K562 (cell line): ENCODE data around the gene SH3BGR. TPM values are rescaled to one million over a fixed set of nuclear protein-coding genes. Genes with fewer than 3 reads are reported as not detected.

Experiments
- BRD9 ChIP-seq: fragments of 450-650 bp; IDR thresholded peaks from 2 replicates; pipeline ENCODE4 v1.6.1; 2018; ENCODE audit warnings: low read depth; ENCODE audit not compliant: partially characterized antibody
- ESRRA ChIP-seq: fragments of 450-650 bp; IDR thresholded peaks from 2 replicates; pipeline ENCODE4 v1.6.1; 2014; ENCODE audit warnings: low read depth, mild to moderate bottlenecking, moderate library complexity, borderline replicate concordance
- FOSL1 ChIP-seq: fragments of 200-800 bp; sonication (Bioruptor generic); conservative IDR thresholded peaks from 2 replicates; pipeline ENCODE4 v1.6.1; 2016; ENCODE audit warnings: missing genetic modification characterization, missing compliant biosample characterization
- HMBOX1 ChIP-seq: sonication (generic); IDR thresholded peaks from 2 replicates; pipeline ENCODE4 v1.6.1; 2016
- KAT8 ChIP-seq: fragments of 450-650 bp; IDR thresholded peaks from 2 replicates; pipeline ENCODE4 v1.6.1; 2016; ENCODE audit warnings: low read depth, mild to moderate bottlenecking
- KLF10 ChIP-seq: fragments of 250-450 bp; sonication (Bioruptor Pico); IDR thresholded peaks from 2 replicates; pipeline ENCODE4 v1.6.1; 2021; ENCODE audit warnings: matching md5 sums
- KLF16 ChIP-seq: IDR thresholded peaks from 2 replicates; pipeline ENCODE4 v1.6.1; 2016; ENCODE audit warnings: antibody characterized with exemption
- MNT ChIP-seq, 2 experiments: fragments of 450-650 bp; conservative IDR thresholded peaks; 2 replicates each; pipeline ENCODE4 v1.6.1; 2017; ENCODE audit warnings: mild to moderate bottlenecking in 2 of 2, moderate library complexity in 2 of 2
- NRF1 ChIP-seq, 2 experiments: fragments of 450-650 bp; IDR thresholded peaks in 1 of 2; conservative IDR thresholded peaks in 1 of 2; 2 replicates each; pipeline ENCODE4 v1.6.1; 2014; ENCODE audit warnings: mild to moderate bottlenecking in 2 of 2
- NUFIP1 ChIP-seq: fragments of 450-650 bp; IDR thresholded peaks from 2 replicates; pipeline ENCODE4 v1.6.1; 2018; ENCODE audit not compliant: partially characterized antibody
- SNIP1 ChIP-seq: fragments of 450-650 bp; IDR thresholded peaks from 2 replicates; pipeline ENCODE4 v1.7.1; 2017; ENCODE audit warnings: low read depth, mild to moderate bottlenecking
- ZNF41 ChIP-seq: fragments of 250-450 bp; sonication (Bioruptor Pico); conservative IDR thresholded peaks from 2 replicates; pipeline ENCODE4 v1.4.0; 2020; ENCODE audit warnings: mild to moderate bottlenecking
- ZNF436 ChIP-seq: fragments of 250-450, 450-650 bp; sonication (Bioruptor Pico); formaldehyde crosslinking; IDR thresholded peaks from 2 replicates; pipeline ENCODE4 v1.7.0; 2020; ENCODE audit warnings: mild to moderate bottlenecking
- polyA plus RNA-seq, 8 experiments: library from polyadenylated mRNA; depleted of rRNA in 4 of 8; stranded (reverse) in 5 of 8; unstranded in 3 of 8; fragments of >200 nt; fragmentation: Nextera tagmentation in 2 of 8; fragmentation: Illumina TruSeq in 1 of 8; extraction: Ambion mirVana in 2 of 8; extraction: Trizol in 1 of 8; gene quantifications; 2 replicates each; pipeline versions ENCODE4 v1.2.1 to v1.2.3, GENCODE V29; 2011 to 2014; ENCODE audit warnings: inconsistent platforms in 1 of 8, missing spikeins in 1 of 8
- total RNA-seq, 7 experiments: library from RNA; depleted of rRNA in 6 of 7; stranded (reverse); fragments of >200 nt in 6 of 7; fragmentation: Illumina TruSeq in 2 of 7; extraction: Trizol in 2 of 7; gene quantifications; 2 replicates each; pipeline versions ENCODE4 v1.2.1 to v1.2.3, GENCODE V29; 2011 to 2021; ENCODE audit warnings: low replicate concordance in 1 of 7
- TF ChIP-seq, protein P1 (sequence below), 2 experiments: fragments of 450-650 bp; formaldehyde crosslinking in 1 of 2; IDR thresholded peaks; 2 replicates each; pipeline versions ENCODE4 v1.4.0 to v1.6.1; 2014 to 2020; ENCODE audit warnings: mild to moderate bottlenecking in 2 of 2, borderline replicate concordance in 1 of 2, low read depth in 1 of 2
- TF ChIP-seq, protein P2 (sequence below): sonication (generic); formaldehyde crosslinking; IDR thresholded peaks from 2 replicates; pipeline ENCODE4 v1.9.0; 2022; ENCODE audit warnings: mild to moderate bottlenecking, missing genetic modification reagents

SH3BGR gene
- total and polyA plus RNA-seq, 9 of the 15 experiments (the other 6 are each of a cell fraction or from before 2014, with no cell fraction given) = 6.6 to 42.9 (median 25.6) TPM

DNA sequence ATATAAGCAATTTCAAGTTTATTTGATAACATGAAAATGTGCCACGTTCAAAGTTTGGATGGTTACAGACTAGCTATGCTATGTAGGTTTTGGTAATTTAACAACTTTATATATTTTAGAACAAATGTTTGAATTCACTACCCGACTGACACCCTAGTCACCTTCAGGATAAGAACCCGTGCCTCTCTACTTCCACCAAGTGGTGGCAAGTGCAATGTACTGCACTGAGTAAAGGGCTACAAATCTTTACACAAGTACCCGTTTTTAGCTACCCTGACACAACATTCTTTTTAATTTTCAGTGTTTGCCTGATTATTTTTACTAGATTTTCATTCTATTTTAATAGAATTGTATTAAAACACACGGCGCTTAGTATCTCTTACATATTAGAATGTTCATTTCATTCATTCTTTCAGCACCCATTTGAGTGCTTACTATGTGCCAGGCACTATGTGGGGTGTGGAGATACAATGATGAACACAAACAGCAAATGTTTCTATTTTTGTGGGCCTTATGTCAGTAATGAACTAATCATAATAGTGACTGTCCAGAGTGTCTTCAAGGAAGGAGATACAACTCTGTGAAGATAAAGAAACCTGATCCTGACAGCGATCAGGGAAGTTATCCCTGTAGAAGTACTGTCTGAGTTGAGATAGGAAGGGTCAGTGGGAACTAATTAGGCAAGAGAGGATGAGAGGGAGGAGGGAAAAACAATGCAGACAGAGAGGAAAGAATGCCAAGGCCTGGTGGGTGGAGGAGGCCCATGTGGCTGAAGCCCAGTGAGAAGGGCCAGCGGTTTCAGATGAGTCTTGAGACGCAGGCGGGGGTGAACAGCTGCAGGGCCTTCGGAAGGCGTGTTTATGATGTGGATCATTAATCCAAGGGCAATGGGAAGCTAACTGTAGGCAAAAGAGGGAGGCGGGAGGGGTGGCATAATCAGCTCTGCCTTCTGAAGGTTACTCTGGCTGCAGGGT, 10.0 kb upstream of the SH3BGR start (continued):
- TF ChIP-seq HMBOX1 = peak; percentile 66
- TF ChIP-seq KAT8 = no peak
- TF ChIP-seq SNIP1 = no peak
- TF ChIP-seq MNT (conservative IDR thresholded peaks at IDR 0.05) = 0 out of 4 replicates have a peak, but pooled peaks of 1 of the 2 experiments have one; percentile 26
- TF ChIP-seq KLF16 = peak; percentile 68; the same call in 1 of the 2 replicates
- TF ChIP-seq ZNF41 = no peak
- TF ChIP-seq, protein P1, sequence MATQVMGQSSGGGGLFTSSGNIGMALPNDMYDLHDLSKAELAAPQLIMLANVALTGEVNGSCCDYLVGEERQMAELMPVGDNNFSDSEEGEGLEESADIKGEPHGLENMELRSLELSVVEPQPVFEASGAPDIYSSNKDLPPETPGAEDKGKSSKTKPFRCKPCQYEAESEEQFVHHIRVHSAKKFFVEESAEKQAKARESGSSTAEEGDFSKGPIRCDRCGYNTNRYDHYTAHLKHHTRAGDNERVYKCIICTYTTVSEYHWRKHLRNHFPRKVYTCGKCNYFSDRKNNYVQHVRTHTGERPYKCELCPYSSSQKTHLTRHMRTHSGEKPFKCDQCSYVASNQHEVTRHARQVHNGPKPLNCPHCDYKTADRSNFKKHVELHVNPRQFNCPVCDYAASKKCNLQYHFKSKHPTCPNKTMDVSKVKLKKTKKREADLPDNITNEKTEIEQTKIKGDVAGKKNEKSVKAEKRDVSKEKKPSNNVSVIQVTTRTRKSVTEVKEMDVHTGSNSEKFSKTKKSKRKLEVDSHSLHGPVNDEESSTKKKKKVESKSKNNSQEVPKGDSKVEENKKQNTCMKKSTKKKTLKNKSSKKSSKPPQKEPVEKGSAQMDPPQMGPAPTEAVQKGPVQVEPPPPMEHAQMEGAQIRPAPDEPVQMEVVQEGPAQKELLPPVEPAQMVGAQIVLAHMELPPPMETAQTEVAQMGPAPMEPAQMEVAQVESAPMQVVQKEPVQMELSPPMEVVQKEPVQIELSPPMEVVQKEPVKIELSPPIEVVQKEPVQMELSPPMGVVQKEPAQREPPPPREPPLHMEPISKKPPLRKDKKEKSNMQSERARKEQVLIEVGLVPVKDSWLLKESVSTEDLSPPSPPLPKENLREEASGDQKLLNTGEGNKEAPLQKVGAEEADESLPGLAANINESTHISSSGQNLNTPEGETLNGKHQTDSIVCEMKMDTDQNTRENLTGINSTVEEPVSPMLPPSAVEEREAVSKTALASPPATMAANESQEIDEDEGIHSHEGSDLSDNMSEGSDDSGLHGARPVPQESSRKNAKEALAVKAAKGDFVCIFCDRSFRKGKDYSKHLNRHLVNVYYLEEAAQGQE (IDR thresholded peaks at IDR 0.05; ENCODE audit: borderline replicate concordance) = peak; percentile 82; the same call in 1 of the 2 replicates
- TF ChIP-seq, protein P1 (CRISPR knock-in tag; IDR thresholded peaks at IDR 0.05; ENCODE audit: low read depth) = no peak
- no peak for TF ChIP-seq NUFIP1
- TF ChIP-seq ESRRA = peak; percentile 37; the same call in 1 of the 2 replicates
- TF ChIP-seq BRD9 = peak; percentile 68
- TF ChIP-seq, protein P2, sequence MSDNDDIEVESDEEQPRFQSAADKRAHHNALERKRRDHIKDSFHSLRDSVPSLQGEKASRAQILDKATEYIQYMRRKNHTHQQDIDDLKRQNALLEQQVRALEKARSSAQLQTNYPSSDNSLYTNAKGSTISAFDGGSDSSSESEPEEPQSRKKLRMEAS = no peak
- no peak for TF ChIP-seq KLF10 (CRISPR knock-in tag)
- peak; percentile 46; the same call in 1 of the 2 replicates for TF ChIP-seq FOSL1 (tag)
- no peak for TF ChIP-seq ZNF436 (CRISPR knock-in tag)
- TF ChIP-seq NRF1 (conservative IDR thresholded peaks at IDR 0.05 in 1 of 2, IDR thresholded peaks at IDR 0.05 in 1 of 2) = no peak
